SW 1271 (cell line): ENCODE results near the gene MFSD12.

ENCODE experiments used
- DNase-seq, 2 experiments: peaks; one replicate each; lab custom pipeline; 2025; lab: John Stamatoyannopoulos, UW

The MFSD12 gene

DNA sequence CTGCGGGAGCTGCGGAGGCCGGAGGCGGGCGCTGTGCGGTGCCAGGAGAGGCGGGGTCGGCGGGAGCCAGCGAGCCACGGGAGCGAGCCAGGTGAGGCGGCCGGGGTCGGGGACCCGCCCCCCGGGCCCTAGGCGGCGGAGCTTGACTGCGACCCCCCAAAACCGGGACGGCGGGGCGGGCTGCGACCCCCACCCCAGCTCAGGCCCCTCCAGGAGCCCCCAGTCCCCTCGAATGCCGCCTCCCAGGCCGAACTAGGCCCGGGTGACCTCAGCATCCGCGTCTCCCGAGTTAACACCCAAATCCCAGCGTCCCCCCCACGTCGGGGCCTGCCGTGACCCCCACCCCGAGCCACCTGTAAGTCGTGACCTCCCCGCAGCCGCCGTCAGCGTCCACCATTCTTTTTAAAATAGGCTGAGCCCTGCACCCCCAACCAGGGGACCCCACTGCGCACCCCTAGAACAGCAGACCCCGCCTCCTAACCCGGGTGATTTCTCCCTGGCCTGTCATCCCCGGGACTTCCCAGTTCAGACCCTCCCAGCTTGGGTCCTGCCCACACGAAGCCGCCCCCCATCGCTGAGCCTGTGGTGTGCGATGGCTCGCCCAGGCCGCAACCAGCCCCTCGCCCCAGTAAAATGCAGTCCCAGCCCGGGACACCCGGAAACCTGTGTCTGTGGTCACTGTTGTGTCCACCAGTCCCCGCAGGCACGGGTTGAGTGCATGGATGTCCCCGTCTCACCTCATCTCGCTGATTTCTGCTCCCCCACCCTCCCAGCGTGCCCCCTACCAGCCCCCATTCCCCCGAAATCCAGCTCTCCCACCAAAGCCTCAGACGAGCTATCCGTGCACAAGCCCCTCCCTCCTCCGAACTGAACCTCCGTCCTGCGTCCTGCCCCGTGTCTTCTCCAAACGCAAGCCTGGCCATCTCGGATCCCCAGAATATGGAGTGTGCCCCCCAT is 50.7 kb downstream of the MFSD12 start:
- no peak for DNase-seq

DNA sequence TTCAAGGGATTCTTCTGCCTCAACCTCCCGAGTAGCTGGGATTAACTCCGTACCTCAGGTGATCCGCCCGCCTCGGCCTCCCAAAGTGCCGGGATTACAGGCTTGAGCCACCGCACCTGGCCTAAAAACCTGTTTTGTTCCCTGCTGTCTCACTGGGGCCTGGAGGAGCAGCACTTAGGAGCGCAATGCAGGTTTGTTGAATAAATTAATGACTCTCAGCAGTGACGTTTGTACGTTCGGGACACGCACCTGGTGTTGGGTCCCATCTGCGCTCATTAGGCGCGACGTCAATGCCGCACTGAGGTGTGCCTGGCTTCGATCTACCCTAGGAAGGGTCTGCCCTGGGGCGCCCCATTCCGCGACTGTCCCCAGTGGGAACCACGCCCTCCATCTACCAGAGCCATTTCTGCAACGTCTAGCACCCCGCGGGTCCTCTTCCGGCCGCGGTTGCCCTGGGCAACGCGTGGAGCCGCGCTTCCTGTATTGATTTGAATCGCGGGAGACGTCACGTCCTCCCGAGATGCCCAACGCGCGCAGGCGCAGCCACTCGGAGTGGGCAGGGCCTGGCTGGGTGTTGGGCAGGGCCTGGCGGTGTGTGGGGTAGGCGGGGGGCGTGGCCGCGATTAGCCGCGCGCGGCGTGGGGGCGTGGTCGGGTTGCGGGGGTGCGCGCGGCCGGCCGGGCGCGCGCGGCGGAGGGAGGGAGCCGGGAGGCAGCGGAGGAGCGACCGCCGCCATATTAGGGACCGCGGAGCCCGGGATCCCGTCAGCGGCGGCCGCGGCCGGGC is 51.6 kb downstream of the MFSD12 start, which contains the start of gene FZR1:
FZR1 (plus strand) TSS at position 714 of the 786 bp plus-strand sequence. CDS start 16,679 bp downstream, outside the sequence.
- DNase-seq = peak; percentile 93 to 97

DNA sequence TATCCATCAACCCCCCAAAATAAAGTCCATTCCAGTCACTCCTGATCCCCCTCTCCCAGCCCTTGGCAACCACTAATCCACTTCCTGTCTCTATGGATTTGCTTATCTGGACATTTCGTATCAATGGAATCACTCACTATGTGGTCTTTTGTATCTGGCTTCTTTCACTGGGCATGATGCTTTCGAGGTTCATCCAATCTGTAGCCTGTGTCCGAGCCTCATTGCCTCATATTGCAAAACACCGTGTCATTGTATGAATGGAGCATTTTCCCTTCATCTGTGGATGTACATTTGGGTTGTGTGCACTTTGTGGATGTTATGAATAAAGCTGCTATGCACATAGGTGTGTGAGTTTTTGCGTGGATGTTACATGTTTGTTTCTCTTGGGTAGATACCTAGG is 52.7 kb downstream of the MFSD12 start:
- no peak for DNase-seq

DNA sequence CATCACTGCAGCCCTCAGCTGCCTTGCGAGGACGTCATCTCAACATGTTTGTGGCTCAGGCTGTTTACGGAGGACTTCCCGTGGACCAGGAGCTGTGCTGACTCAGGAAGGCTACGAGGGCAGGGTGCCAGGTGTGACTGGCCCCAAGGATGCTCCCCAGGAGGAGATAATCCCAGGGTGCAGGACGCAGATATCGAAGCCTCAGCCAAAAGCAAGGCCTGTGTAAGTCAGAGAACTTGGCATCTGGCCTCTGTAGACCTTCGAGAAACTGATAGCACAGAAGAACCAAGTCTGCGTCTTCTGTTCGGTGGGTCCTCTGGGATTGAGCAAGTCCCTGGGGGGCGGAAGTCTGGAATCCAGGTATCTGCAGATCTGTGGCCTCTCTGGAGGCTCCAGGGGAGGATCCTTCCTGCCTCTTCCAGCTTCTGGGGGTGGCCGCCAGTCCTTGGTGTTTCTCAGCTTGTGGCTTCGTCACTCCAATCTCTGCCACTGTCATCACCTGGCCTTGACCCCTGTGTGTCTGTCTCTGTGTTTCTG is 54.3 kb downstream of the MFSD12 start:
- no peak for DNase-seq

DNA sequence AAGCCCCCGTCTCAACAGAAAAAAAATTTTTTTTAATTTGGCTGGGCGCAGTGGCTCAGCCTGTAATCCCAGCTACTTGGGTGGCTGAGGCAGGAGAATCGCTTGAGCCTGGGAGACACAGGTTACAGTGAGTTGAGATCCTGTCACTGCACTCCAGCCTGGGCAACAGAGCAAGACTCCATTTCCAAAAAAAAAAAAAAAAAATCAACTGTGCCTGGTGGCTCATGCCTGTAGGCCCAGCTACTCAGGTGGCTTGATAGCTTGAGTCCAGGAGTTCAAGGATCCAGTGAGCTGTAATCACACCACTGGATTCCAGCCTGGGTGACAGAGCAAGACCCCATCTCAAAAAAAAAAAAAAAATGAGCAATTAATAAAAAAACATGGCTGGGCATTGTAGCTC is 55.6 kb downstream of the MFSD12 start:
- DNase-seq = no peak

DNA sequence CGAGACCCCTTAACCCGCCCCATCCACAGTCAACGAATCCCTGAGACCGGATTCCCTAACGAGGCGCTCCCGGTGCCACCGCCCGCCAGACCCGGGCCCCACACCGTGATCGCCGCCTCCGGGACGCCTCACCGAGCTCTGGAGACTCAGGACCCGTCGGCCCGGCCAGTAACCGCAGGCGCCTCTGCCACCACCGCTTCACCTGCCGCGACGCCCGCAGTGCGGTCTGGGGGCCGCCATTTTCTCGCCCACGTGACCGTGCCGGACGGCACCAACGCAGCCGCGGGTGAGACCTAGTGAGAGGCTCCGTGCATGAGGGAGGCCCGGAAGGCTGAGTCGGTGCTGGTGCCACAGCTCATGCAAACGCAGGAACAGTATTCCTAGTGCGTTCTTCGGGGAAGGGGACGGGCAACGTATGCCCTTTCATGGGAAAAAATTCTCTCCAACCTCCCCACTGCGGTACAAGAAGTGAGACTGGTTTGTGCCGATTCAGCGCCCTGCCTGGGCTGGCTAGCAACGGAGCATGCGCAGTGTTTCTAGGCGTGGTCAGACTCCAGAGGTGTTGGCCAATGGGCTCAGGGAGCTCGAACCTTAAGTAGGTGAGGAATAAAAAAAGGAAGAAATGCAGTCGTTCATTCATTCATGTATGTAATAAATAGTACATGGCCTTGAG is 56.8 kb downstream of the MFSD12 start, which contains the start of gene DOHH:
DOHH (minus strand) TSS at position 246 of the 673 bp plus-strand sequence. CDS start 3,860 bp downstream, outside the sequence.
- DNase-seq = peak; percentile 87 to 95

DNA sequence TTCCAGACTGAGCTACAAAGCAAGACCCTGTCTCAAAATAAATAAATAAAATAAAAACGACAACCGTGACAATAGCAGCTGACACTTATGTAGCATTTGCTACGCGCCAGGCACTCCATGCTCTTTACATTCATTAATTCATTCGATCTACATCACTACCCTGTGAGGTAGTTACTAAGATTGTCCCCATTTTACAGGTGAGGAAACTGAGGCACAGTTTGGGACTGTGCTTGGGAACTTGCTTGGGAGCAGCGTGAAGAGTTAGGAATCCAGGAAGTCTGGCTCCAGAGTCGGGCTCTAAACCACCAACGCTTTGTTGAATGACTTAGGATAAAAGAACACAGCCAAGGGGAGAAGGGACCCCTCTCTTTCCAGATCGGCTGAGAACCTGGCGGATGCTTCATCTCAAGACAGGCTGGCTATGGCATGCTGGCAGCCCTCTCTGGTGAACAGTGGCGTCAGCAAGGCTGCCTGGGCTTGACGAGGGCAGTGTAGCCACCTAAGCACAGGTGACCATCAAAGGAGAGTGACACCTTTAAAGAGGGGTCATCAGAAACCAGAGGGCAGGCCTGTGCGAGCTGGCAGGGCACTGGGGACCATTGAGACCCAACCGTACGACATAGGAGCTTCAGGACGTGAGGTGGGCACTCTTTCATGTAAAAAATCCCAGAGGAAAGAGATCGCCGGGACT is 57.5 kb downstream of the MFSD12 start:
- no peak for DNase-seq

DNA sequence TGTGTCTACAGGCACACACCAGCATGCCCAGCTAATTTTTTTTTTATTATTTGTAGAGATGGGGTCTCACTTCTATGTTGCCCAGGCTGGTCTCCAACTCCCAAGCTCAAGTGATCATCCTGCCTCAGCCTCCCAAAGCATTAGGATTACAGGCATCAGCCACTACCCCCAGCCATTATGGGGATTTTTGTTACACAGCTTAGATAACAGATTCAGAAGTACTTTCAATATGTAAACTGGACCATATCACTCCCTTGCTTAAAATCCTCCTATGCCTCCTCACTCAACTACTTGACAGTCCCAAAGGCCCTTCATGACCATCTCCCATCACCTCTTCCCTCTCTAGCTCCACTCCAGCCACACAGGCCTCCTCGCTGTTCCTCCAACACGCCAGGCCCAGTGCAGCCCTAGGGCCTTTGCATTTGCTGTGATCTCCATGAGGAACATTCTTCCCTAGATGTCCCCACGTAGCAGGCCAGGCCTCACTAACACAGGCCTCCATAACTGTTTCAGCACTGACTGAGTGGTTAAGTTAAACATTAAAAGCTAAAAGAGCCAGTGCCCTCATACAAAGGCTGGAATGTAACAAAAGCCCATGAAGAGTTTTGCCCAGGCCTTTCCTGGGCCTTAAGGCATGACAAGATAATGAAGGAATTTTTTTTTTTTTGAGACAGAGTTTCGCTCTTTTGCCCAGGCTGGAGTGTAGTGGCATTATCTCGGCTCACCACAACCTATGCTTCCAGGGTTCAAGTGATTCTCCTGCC is 59.4 kb downstream of the MFSD12 start:
- DNase-seq = no peak

DNA sequence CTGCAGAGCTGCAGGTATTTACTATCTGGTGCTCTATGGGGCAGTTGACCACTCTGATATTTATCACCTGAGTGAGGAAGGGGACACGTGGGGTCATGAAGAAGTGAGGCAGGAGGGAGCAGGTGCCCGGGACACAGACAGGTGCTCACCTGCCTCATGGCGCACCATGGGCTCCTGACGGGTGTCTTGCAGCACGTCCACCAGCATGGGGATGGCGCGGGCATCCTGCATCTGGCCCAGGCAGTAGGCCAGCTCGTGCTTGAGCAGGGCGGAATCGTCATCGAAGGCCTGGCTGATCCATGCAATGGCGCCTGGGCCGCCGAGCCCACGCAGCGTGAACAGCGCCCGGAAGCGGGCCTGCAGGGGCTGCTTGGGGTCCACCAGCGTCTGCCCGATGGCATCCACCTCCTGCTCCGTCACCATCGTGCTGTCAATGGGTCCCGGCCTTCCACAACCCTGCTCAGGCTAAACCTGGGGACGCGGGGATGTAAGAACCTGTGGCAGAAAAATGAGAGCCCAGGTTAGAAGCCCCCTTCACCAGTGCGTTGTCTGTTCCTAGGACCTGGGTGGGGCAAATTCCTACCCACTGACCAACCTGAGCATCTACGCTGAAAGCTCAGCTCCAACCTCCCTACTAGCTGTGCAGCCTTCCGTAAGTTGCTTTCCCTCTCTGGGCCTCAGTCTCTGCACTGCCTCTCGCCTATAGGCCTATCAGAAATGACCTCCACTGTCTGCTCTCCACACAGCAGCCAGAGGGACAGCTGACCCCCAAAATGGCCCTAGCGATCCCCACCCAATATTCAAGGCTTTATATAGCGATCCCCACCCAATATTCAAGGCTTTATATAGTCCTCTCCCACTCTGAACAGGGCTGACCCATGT is 60.8 kb downstream of the MFSD12 start:
- DNase-seq = no peak

DNA sequence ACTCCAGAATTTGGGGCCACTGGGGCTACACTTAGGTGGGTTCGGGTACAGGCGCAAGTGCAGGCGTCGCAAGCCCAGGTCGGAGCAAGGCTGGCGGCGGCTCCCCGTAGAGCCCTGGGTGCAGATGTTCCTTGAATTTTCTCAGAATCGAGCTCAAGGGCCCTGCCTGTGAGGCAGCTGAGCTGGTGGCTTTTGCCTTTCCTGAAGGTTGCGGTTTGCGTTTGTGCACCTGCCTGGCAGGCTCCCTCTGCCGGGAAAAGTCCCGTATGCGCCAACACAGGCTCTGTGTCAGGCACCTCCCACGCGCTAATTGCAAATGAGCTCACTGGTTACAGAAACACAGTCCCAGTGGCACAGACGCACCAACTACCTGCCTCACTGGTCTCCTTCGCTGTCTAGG is 62.8 kb downstream of the MFSD12 start:
- no peak for DNase-seq
